B cell (primary cell): ENCODE results near the gene CHRNA4.

Source experiments
- CTCF ChIP-seq: fragments of 200-600 bp; IDR thresholded peaks from one replicate; pipeline ENCODE4 v1.8.0; 2022; ENCODE audit warnings: antibody characterized with exemption, mild to moderate bottlenecking
- EZH2 ChIP-seq: IDR thresholded peaks from 2 replicates; pipeline ENCODE4 v1.6.1; 2012; ENCODE audit warnings: borderline replicate concordance, low read depth, mild to moderate bottlenecking, moderate library complexity, low read length; ENCODE audit not compliant: insufficient read depth, poor library complexity, severe bottlenecking

DNA sequence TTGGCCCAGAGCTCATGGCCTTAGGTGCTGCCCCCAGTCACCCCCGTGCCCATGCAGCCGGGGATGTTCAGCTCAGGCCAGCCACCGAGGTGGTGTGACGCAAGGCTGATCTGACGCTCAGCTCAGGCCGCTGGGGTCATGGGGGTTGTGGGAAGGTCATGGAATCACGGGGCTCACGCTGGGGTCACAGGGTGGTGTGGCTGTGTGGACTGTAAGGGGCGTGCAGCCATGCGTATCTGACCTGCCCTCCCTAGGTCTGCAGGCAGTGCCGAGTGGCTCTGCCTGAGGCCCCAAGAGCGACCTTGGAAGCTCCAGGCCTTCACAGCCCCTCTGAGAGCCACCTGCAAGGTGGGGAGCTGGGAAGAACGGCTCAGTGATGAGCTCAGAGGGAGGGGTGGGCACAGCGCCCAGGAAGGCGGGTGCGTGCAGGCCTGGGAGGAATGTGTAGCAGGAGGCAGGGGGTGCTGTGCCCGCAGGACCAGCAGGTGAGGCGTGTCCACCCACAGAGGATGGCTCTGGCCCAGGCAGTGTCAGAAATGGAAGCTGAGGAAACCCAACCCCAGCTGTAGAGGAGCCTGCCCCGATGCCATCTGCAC, 27.8 kb downstream of the CHRNA4 start:
- TF ChIP-seq CTCF = no peak
- TF ChIP-seq EZH2 = no peak
